BJ (cell line): ENCODE data around the gene CPED1. TPM values are rescaled to one million over a fixed set of nuclear protein-coding genes. Genes with fewer than 3 reads are reported as not detected.

Source experiments
- CTCF ChIA-PET: fragments of 350-600 bp; formaldehyde crosslinking; extraction: SDS; loops from one replicate; lab custom pipeline; 2021; ENCODE audit warnings: antibody characterized with exemption, inconsistent platforms; lab: Yijun Ruan, JAX
- POLR2A ChIA-PET: fragments of 300-600 bp; sonication (Branson Sonifier 250); formaldehyde crosslinking; extraction: SDS; loops from one replicate; lab custom pipeline; 2021; ENCODE audit warnings: antibody characterized with exemption; lab: Charles Lee
- DNase-seq: peaks from one replicate; pipeline ENCODE4 v3.0.0-alpha.2; 2011; ENCODE audit warnings: low read depth
- H3K27me3 ChIP-seq: 2 replicates; pipeline ENCODE4 v1.6.0; 2011; ENCODE audit warnings: low read length; ENCODE audit not compliant: control insufficient read depth, insufficient read depth
- H3K36me3 ChIP-seq: 2 replicates; pipeline ENCODE4 v1.5.1; 2011; ENCODE audit warnings: low read length; ENCODE audit not compliant: control insufficient read depth, insufficient read depth
- H3K4me3 ChIP-seq: 2 replicates; pipeline ENCODE4 v1.5.1; 2011; ENCODE audit warnings: low read depth, mild to moderate bottlenecking, control low read depth, low read length
- polyA plus RNA-seq: library from polyadenylated mRNA; depleted of rRNA; stranded (reverse); fragments of >200 nt; gene quantifications from 2 replicates; pipeline ENCODE4 v1.2.3, GENCODE V29; 2011
- TF ChIP-seq, protein P1 (sequence below): IDR thresholded peaks from 2 replicates; pipeline ENCODE4 v1.5.1; 2011; ENCODE audit warnings: low read depth, mild to moderate bottlenecking, control low read depth, inconsistent platforms, low read length, moderate library complexity; ENCODE audit not compliant: insufficient read depth

The CPED1 gene
- polyA plus RNA-seq, 1 experiment = 18.3 TPM

DNA sequence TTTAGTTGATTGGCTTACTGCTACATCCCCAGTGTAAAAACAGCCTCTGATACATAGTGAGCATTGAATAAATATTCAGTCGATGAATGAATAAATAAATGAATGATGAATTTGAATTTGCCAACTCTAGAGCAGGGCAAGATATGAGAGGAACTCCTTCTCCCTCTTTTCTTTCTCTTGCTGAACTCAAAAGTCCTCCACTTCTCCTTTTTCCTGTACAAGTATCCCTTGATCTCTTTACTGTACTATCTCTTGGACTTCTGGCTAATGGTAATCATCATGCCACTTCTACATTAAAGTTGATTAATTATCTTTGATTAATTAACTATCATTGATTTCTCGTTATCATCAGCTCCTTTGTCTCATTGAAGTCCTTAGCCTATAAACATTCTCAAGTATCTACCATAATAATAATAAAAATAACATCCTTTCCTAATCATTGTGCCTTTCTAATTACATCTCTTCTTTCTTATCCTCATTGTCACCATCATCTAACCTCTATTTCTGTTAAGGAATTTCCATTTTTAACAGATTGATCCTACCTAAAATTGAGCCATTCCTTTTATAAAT, 10.6 kb downstream of the CPED1 start:
- TF ChIP-seq, protein P1, sequence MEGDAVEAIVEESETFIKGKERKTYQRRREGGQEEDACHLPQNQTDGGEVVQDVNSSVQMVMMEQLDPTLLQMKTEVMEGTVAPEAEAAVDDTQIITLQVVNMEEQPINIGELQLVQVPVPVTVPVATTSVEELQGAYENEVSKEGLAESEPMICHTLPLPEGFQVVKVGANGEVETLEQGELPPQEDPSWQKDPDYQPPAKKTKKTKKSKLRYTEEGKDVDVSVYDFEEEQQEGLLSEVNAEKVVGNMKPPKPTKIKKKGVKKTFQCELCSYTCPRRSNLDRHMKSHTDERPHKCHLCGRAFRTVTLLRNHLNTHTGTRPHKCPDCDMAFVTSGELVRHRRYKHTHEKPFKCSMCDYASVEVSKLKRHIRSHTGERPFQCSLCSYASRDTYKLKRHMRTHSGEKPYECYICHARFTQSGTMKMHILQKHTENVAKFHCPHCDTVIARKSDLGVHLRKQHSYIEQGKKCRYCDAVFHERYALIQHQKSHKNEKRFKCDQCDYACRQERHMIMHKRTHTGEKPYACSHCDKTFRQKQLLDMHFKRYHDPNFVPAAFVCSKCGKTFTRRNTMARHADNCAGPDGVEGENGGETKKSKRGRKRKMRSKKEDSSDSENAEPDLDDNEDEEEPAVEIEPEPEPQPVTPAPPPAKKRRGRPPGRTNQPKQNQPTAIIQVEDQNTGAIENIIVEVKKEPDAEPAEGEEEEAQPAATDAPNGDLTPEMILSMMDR = no peak
- ChIA-PET CTCF (interaction anchor here (1.3 to 5.4 kb wide), 4 partner anchors 11 to 193 kb away, joined by 3 to 29 read pairs (median 4); partner anchors contain the start of gene CPED1), POLR2A (interaction anchor here (0.6 to 0.8 kb wide), 2 partner anchors 83 to 126 kb away, joined by 3 read pairs; no protein-coding TSS in a partner anchor)
- Histone ChIP-seq H3K36me3 (no peaks in the 10 kb centered on the region), H3K27me3 (no peaks in the 10 kb centered on the region), H3K4me3 (no peak overlapping the region)
- no peak for DNase-seq

DNA sequence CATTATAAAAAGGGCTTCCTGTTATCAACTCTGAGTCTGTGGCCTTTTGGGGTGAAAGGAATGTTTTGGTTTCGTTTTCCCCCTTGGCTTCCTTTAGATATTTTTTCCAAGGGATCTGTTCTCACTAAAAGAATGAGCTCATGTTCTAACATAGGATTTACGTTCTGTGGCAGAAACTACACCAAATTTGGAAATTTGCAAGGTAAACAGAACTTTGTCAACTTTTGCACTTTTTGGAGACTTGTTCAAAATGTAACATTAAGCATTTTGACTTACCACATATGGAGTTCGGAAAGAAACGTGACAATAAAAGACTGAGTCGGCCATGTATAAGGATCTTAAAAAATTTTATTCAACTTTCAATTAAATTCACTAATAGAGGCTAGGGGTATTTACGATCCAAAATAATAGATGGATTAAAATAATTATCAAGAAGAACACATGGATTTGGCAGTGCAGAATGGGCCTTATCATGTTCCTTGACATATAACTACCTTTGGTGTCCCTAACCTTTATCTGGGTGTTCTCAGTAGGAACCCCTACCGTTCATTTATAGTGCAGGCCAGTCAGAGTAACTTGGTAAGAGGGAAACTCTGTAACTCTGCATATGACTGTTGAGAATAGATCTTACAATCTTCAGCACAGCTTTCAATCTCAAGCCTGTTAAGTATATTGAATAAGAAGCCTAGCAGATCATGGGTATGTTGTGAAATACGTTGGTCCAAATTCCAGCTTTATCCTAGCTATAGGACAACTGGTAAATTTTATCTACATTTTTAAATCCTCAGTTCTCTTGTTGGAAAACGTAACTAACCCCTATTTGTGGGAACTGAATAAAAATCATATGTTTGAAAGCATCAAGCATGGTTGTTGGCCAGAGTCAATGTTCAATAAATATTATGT, 11.8 kb downstream of the CPED1 start:
- no peaks in the 10 kb centered on the region for H3K27me3 ChIP-seq
- DNase-seq = no peak
- ChIA-PET CTCF (interaction anchor here (1.3 to 5.4 kb wide), 6 partner anchors 9 to 194 kb away, joined by 3 to 29 read pairs (median 4); partner anchors contain the start of gene CPED1), POLR2A (interaction anchor here (0.6 kb wide), 1 partner anchor 61 kb away, joined by 4 read pairs; no protein-coding TSS in a partner anchor)
- H3K36me3 ChIP-seq = no peaks in the 10 kb centered on the region
- TF ChIP-seq, protein P1 = no peak
- H3K4me3 ChIP-seq = no peak overlapping the region

DNA sequence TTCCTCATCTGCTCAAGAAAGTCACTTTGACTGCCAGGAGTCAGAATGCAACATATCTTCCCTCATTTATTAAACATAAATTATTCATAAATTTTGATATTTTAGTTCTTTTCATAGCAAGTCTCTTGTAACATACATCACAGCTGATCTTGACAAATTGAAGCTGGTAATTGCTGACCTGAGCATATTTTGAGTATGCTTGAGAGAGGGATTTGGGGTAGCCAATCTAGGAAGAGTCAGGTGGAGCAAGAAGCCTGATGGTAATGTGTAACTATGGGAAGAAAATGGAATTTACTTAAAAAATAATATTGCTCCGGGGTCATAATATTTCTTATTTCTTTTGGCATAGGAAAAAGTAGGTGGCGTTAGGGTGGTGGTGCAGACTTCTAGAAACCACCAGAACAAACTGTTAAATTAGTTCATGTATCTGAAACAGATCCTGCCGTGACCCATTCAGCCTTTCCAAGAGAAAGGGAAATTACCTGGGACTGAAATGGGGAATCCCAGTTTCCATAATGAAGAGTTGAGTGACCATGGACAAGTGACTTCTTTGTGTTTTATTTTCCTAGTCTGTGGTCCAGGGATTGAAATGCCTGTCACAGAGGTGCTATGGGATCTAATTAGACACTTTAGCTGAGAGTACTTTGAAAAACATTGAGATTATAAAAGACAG, 12.9 kb downstream of the CPED1 start:
- Histone ChIP-seq H3K4me3 (no peak overlapping the region), H3K36me3 (no peaks in the 10 kb centered on the region), H3K27me3 (no peaks in the 10 kb centered on the region)
- ChIA-PET CTCF (interaction anchor here (1.3 to 5.4 kb wide), 5 partner anchors 8 to 20 kb away, joined by 4 to 29 read pairs (median 5); partner anchors contain the start of gene CPED1), POLR2A (no interaction called here)
- TF ChIP-seq, protein P1 = no peak
- no peak for DNase-seq

DNA sequence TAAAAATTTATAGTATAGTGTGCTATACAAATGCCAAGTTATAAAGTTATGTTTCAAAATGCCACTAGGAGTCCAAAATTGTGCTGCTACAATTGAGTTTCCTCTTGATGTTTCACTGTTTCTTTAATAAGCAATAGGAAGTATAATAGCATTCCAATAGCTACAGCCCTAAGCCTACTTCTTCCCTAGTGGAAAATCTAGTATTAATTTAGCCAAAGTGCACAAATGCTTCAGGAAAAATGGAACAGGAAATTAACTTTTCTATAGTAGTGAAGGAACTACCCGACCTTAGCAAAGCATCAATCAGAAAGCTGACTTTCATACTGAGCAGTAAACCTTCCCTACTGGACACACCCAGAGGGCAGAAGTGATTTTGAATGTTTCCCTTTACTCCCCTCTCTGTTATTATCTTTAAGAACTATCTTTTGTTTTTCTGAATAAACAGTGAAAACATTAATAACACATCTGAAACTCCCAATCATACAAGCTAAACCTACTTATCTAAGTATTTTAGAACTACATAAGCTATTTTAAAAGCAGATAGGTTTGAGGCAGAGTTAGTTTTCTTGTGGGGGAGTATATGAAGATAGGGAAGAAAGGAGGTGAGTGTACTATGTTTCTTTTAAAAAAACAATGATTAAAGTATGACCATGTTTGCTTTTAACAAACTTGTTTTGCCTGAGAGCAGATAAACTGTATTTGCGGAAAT, 13.7 kb downstream of the CPED1 start:
- TF ChIP-seq, protein P1 = no peak
- Histone ChIP-seq H3K4me3 (no peak overlapping the region), H3K36me3 (no peaks in the 10 kb centered on the region), H3K27me3 (no peaks in the 10 kb centered on the region)
- CTCF ChIA-PET = interaction anchor here (1.9 to 5.4 kb wide), 3 partner anchors 14 to 19 kb away, joined by 5 to 29 read pairs (median 10); partner anchors contain the start of gene CPED1
- DNase-seq = no peak
- POLR2A ChIA-PET = no interaction called here
